HepG2 (cell line): ENCODE results near the gene PET100. TPM values are rescaled to one million over a fixed set of nuclear protein-coding genes. Genes with fewer than 3 reads are reported as not detected.

Experiments used
- FOXC1 ChIP-seq: sonication (generic); formaldehyde crosslinking; IDR thresholded peaks from 2 replicates; pipeline ENCODE4 v1.8.0; 2022; ENCODE audit warnings: mild to moderate bottlenecking, missing genetic modification reagents, borderline replicate concordance
- IKZF1 ChIP-seq: fragments of 450-650 bp; IDR thresholded peaks from 2 replicates; pipeline ENCODE4 v1.7.1; 2016
- IRX3 ChIP-seq: sonication (generic); formaldehyde crosslinking; IDR thresholded peaks from 2 replicates; pipeline ENCODE4 v1.8.1; 2023; ENCODE audit warnings: mild to moderate bottlenecking, low read depth, missing genetic modification reagents, borderline replicate concordance
- ISL2 ChIP-seq: sonication (generic); formaldehyde crosslinking; IDR thresholded peaks from 2 replicates; pipeline ENCODE4 v1.5.0; 2020; ENCODE audit warnings: missing genetic modification reagents
- KLF16 ChIP-seq, 2 experiments: sonication (generic) in 1 of 2; formaldehyde crosslinking in 1 of 2; IDR thresholded peaks; 2 replicates each; pipeline versions ENCODE4 v1.6.1 to v1.8.0; 2016 to 2023; ENCODE audit warnings: missing genetic modification reagents in 2 of 2, missing compliant biosample characterization in 1 of 2
- MAFG ChIP-seq: sonication (generic); formaldehyde crosslinking; IDR thresholded peaks from 2 replicates; pipeline ENCODE4 v1.5.1; 2020; ENCODE audit warnings: mild to moderate bottlenecking, missing genetic modification reagents
- MEIS2 ChIP-seq: sonication (generic); formaldehyde crosslinking; IDR thresholded peaks from 2 replicates; pipeline ENCODE4 v1.9.0; 2021; ENCODE audit warnings: mild to moderate bottlenecking, missing genetic modification reagents
- NFIC ChIP-seq: IDR thresholded peaks from 2 replicates; pipeline ENCODE4 v1.6.1; 2012; ENCODE audit warnings: mild to moderate bottlenecking, low read length, inconsistent platforms
- PHB2 ChIP-seq: fragments of 450-650 bp; IDR thresholded peaks from 2 replicates; pipeline ENCODE4 v1.6.1; 2018; ENCODE audit not compliant: partially characterized antibody
- PHF8 ChIP-seq: sonication (generic); formaldehyde crosslinking; IDR thresholded peaks from 2 replicates; pipeline ENCODE4 v1.5.0; 2020; ENCODE audit warnings: missing genetic modification reagents
- SIX4 ChIP-seq: sonication (generic); formaldehyde crosslinking; IDR thresholded peaks from 2 replicates; pipeline ENCODE4 v1.4.0; 2020; ENCODE audit warnings: missing genetic modification reagents
- TEF ChIP-seq: sonication (generic); formaldehyde crosslinking; IDR thresholded peaks from 2 replicates; pipeline ENCODE4 v1.5.0; 2020; ENCODE audit warnings: missing genetic modification reagents
- U2AF2 ChIP-seq: fragments of 200-400 bp; formaldehyde crosslinking; IDR thresholded peaks from 2 replicates; pipeline ENCODE4 v1.6.1; 2017; ENCODE audit warnings: low read depth, mild to moderate bottlenecking, low read length
- ZC3H13 ChIP-seq: sonication (generic); formaldehyde crosslinking; IDR thresholded peaks from 2 replicates; pipeline ENCODE4 v1.8.1; 2023; ENCODE audit warnings: mild to moderate bottlenecking, missing genetic modification reagents, moderate library complexity
- ZNF501 ChIP-seq: sonication (generic); formaldehyde crosslinking; IDR thresholded peaks from 2 replicates; pipeline ENCODE4 v1.5.1; 2020; ENCODE audit warnings: mild to moderate bottlenecking, moderate library complexity, missing genetic modification reagents
- ZNF546 ChIP-seq: sonication (generic); formaldehyde crosslinking; conservative IDR thresholded peaks from 2 replicates; pipeline ENCODE4 v1.8.1; 2023; ENCODE audit warnings: mild to moderate bottlenecking, missing genetic modification reagents
- ZNF552 ChIP-seq: sonication (generic); formaldehyde crosslinking; IDR thresholded peaks from 2 replicates; pipeline ENCODE4 v1.9.0; 2022; ENCODE audit warnings: missing genetic modification reagents, mild to moderate bottlenecking, borderline replicate concordance
- ZNF614 ChIP-seq: IDR thresholded peaks from 2 replicates; pipeline ENCODE4 v1.6.1; 2018; ENCODE audit warnings: missing biosample characterization, missing genetic modification reagents, inconsistent platforms, borderline replicate concordance
- ZNF7 ChIP-seq: IDR thresholded peaks from 2 replicates; pipeline ENCODE4 v1.6.1; 2016; ENCODE audit warnings: missing biosample characterization, missing genetic modification reagents
- ZNF891 ChIP-seq: sonication (generic); formaldehyde crosslinking; IDR thresholded peaks from 2 replicates; pipeline ENCODE4 v1.5.0; 2020; ENCODE audit warnings: mild to moderate bottlenecking, missing genetic modification reagents
- ZSCAN9 ChIP-seq: IDR thresholded peaks from 2 replicates; pipeline ENCODE4 v1.6.1; 2016; ENCODE audit warnings: borderline replicate concordance
- polyA plus RNA-seq, 8 experiments: library from polyadenylated mRNA; depleted of rRNA in 3 of 8; stranded (reverse) in 7 of 8; unstranded in 1 of 8; fragments of >200 nt; fragmentation: Illumina TruSeq in 4 of 8; extraction: Trizol in 4 of 8; gene quantifications; 2 replicates each; pipeline versions ENCODE4 v1.2.1 to v1.2.3, GENCODE V29; 2011 to 2016; ENCODE audit warnings: low read depth in 4 of 8, missing spikeins in 1 of 8, mixed read lengths in 1 of 8; ENCODE audit not compliant: insufficient read depth in 1 of 8
- total RNA-seq, 5 experiments: library from RNA; depleted of rRNA; stranded (reverse); fragments of >200 nt; fragmentation: Illumina TruSeq; extraction: Trizol; gene quantifications; 2 replicates each; pipeline ENCODE4 v1.2.3, GENCODE V29; 2016; ENCODE audit warnings: low read depth in 1 of 5
- TF ChIP-seq, protein P1 (sequence below): fragments of 450-650 bp; IDR thresholded peaks from 2 replicates; pipeline ENCODE4 v1.6.1; 2017; ENCODE audit warnings: mild to moderate bottlenecking
- TF ChIP-seq, protein P2 (sequence below): sonication (generic); formaldehyde crosslinking; IDR thresholded peaks from 2 replicates; pipeline ENCODE4 v1.4.0; 2020; ENCODE audit warnings: missing genetic modification reagents, low read depth, mild to moderate bottlenecking, borderline replicate concordance
- TF ChIP-seq, protein P3 (sequence below): sonication (generic); formaldehyde crosslinking; IDR thresholded peaks from 2 replicates; pipeline ENCODE4 v1.4.0; 2020; ENCODE audit warnings: mild to moderate bottlenecking, missing genetic modification reagents

The PET100 gene
- total and polyA plus RNA-seq, 2 of the 13 experiments (the other 11 are each of a cell fraction or from before 2014, with no cell fraction given): 22.3 to 66.5 TPM

DNA sequence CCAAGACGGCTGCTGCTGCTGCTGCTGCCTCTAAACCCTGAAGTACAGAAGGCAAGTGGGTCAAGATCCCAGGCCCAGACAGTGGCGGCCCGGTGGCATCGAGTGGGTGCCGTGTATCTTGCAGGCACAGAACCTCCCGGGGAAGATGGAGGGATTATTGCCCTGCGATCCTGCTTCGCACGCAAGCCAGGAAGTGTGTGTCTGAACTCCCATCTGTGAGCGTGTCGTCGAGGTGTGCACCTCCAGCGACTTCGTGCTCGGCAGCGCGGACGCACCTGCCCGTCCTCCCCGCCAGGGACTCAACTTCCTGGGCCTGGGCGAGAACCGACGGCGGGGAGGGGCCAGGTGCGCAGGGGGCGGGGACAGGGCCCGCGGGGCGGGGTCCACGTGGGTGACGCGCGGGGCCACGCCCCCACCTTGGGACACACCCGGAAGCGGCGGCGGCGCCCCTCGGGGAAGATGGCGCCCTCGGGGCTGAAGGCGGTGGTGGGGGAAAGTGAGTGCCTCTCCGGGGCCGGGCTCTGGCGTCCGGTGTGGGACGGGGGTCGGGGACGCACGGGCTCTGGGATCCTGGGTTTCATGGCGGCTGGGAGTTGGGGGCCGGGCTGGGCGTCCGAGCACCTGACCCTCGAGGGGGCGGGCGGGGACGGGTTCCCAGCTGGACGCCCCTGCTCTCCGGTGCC is 7.2 kb downstream of the PET100 start, which contains the start of gene STXBP2 (continued):
- TF ChIP-seq, protein P1, sequence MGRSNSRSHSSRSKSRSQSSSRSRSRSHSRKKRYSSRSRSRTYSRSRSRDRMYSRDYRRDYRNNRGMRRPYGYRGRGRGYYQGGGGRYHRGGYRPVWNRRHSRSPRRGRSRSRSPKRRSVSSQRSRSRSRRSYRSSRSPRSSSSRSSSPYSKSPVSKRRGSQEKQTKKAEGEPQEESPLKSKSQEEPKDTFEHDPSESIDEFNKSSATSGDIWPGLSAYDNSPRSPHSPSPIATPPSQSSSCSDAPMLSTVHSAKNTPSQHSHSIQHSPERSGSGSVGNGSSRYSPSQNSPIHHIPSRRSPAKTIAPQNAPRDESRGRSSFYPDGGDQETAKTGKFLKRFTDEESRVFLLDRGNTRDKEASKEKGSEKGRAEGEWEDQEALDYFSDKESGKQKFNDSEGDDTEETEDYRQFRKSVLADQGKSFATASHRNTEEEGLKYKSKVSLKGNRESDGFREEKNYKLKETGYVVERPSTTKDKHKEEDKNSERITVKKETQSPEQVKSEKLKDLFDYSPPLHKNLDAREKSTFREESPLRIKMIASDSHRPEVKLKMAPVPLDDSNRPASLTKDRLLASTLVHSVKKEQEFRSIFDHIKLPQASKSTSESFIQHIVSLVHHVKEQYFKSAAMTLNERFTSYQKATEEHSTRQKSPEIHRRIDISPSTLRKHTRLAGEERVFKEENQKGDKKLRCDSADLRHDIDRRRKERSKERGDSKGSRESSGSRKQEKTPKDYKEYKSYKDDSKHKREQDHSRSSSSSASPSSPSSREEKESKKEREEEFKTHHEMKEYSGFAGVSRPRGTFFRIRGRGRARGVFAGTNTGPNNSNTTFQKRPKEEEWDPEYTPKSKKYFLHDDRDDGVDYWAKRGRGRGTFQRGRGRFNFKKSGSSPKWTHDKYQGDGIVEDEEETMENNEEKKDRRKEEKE: no peak
- TF ChIP-seq MAFG (CRISPR knock-in tag) (no peak), ZNF552 (CRISPR knock-in tag) (0 out of 2 replicates have a peak, but pooled peaks have one; percentile 89), ISL2 (no peak), ZSCAN9 (CRISPR knock-in tag) (peak; percentile 57; the same call in 1 of the 2 replicates), ZNF7 (no peak), U2AF2 (no peak), ZC3H13 (CRISPR knock-in tag) (peak; percentile 85), KLF16 (CRISPR knock-in tag; IDR thresholded peaks at IDR 0.05) (peak in 1 of 2 experiments; percentile 26; a peak in 1 of 4 replicates), ZNF614 (CRISPR knock-in tag) (no peak), NFIC (no peak), IRX3 (CRISPR knock-in tag) (0 out of 2 replicates have a peak, but pooled peaks have one; percentile 60), IKZF1 (no peak), ZNF891 (no peak), TEF (no peak), PHB2 (no peak), MEIS2 (CRISPR knock-in tag) (no peak), PHF8 (CRISPR knock-in tag) (peak; percentile 74), FOXC1 (CRISPR knock-in tag) (peak; percentile 25; the same call in 1 of the 2 replicates), ZNF546 (CRISPR knock-in tag) (0 out of 2 replicates have a peak, but pooled peaks have one; percentile 46), SIX4 (no peak; the same call in 1 of the 2 replicates), ZNF501 (0 out of 2 replicates have a peak, but pooled peaks have one; percentile 55)
- TF ChIP-seq, protein P2, sequence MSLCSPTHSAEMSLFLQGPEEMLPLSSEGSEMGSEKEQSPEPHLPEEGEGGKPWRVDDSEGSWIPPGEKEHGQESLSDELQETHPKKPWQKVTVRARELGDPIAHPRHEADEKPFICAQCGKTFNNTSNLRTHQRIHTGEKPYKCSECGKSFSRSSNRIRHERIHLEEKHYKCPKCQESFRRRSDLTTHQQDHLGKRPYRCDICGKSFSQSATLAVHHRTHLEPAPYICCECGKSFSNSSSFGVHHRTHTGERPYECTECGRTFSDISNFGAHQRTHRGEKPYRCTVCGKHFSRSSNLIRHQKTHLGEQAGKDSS: 0 out of 2 replicates have a peak, but pooled peaks have one; percentile 59
- TF ChIP-seq, protein P3, sequence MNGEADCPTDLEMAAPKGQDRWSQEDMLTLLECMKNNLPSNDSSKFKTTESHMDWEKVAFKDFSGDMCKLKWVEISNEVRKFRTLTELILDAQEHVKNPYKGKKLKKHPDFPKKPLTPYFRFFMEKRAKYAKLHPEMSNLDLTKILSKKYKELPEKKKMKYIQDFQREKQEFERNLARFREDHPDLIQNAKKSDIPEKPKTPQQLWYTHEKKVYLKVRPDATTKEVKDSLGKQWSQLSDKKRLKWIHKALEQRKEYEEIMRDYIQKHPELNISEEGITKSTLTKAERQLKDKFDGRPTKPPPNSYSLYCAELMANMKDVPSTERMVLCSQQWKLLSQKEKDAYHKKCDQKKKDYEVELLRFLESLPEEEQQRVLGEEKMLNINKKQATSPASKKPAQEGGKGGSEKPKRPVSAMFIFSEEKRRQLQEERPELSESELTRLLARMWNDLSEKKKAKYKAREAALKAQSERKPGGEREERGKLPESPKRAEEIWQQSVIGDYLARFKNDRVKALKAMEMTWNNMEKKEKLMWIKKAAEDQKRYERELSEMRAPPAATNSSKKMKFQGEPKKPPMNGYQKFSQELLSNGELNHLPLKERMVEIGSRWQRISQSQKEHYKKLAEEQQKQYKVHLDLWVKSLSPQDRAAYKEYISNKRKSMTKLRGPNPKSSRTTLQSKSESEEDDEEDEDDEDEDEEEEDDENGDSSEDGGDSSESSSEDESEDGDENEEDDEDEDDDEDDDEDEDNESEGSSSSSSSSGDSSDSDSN: 0 out of 2 replicates have a peak, but pooled peaks have one; percentile 34
